MV-4-11 (cell line): ENCODE measurements around the gene BMAL2.

Source experiments
- DNase-seq: peaks from one replicate; lab custom pipeline; 2025; lab: John Stamatoyannopoulos, UW

The BMAL2 gene

DNA sequence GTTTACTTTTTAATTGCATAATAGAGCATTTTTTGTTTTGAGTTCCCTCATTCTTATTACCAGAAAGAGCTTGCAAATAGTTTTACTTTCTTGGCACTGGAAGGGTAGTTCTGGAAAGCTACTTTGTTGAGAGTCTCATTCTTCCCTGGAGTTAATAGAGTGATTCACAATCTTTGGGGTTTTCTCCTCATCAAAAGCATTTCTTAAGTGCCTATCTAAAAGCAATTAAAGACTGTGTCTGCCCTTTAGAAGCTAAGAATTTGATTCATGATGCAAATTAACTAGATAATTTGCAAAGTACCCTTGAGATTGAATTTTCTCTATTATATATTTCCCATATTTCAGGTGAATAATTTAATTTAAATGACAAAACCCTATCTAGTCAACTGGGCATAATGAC is 8.1 kb upstream of the BMAL2 start:
- DNase-seq = no peak

DNA sequence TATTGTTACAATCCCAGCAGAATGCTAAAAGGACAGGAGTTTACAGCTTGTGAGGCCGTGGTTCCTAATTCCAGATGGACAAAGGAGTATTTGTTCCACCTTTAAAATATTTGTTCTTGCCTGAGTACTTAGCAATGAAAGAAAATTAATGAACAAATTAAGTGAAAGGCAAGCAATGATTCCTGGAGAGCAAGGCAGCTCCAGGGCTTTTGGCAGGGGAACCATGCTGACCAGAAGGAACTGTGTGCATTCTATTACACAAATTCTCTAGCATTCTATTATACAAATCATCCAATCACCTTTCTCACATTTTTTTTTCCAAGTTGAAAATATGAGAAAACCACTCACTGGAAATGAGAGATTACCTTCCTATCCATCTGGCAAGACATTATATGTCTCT is 1.8 kb upstream of the BMAL2 start:
- DNase-seq = no peak

GRCh38 chr12:27331291-27331926 is 1.2 kb upstream of the BMAL2 start:
- DNase-seq = peak; percentile 96

DNA sequence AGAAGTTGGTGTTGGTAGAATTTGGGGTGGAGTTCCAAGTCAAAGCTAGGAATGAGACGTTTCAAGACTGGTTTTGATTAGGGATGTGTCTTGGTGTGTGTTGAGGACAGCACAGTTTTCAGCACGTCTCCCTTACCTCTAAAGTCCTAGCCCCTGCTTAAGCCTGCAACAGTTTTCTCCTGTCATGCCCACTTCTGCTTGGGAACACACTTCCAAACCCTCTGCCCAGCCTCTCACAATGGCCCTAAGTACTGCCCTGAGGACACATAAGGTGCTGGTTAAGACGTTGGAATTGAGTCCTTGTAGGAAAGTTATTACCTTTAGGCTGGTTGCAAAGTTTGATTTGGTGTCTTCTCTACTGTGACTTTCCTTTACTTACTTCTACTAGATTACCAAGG is 710 bp upstream of the BMAL2 start:
- no peak for DNase-seq

GRCh38 chr12:27332407-27332713 is 276 bp upstream of the BMAL2 start:
- no peak for DNase-seq

DNA sequence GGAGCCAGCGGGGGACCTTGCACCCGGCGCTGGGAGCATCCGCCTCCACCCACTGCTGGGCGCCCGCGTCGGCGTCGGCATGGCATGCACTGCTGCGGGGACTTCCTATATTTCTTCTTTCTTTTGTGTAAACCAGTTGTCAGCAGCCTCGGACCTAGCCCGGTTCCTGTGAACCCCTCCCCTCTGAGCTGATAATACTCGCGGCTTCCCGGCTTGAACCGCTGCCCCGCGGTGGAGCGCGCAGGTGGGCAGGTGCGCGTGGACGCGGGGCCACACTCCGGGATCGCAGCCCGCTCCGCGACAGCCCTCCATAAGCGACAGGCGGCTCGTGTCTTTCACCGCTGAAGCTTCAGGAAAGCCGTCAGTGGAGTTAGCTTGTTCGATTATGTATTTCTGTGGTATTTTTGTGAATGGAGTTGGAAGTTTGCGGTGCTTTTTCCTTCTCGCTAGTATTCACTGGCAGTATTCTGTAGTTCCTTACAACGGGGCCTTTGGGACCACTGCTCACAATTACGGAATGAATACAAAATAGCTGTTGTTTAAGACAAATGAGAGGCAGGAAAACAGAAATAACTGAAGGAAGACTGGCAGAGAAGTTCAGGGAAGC is 870 bp downstream of the BMAL2 start:
- peak; percentile 29 for DNase-seq

DNA sequence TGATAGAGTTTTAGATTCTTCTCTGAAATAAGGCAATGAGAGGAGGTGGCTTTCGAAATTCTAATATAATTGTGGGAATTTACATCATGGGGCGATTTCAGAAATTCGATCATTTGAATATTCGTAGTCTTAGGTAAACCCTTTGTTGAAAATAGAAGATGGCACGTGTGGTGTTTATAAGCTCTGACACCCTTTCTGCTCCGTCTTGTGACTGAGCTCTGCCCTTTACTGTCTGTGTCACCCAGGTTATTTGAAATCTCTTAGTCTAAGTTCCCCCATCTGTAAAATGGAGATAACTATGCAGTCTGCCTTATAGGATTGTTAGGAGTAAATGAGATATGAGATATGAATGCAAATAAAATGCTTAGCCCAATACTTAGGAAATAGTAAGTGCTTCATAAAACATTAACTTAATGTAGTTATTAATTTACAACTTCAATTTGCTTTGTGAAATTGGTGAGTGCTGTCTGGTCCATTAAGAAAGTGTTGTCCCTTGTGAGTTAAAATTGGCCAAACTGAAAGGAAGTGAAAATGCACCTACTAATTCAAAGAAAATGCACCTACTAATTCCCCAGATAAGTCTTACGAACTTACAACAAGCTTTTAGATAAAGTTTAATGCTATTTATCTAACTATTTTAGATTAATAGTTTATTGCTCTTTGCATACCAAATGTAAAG is 1.5 kb downstream of the BMAL2 start:
- no peak for DNase-seq

- no peak for DNase-seq
Observed at GRCh38 chr12:27334721-27335082, 2.1 kb downstream of the BMAL2 start.

GRCh38 chr12:27335364-27336281 is 3.0 kb downstream of the BMAL2 start:
- DNase-seq = no peak

GRCh38 chr12:27336282-27336653 is 3.6 kb downstream of the BMAL2 start:
- no peak for DNase-seq

DNA sequence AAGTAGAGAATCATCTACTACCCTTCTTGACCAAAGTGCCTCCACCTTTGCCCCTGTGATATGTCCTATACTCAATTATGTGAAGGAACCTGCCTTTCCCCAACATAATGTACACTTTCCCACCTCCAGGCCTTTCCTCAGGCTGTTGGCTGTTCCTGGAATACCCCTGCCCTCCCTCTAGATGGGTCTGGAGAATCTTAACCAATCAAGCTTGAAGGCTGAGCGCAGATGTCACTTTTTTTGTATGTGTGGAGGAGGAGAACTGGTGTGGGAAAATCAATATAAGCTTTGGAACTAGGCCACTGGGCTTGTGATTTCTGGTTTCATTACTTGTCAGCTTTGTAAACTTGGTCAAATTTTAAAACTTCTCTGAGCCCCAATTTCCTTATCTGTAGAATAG is 4.7 kb downstream of the BMAL2 start:
- no peak for DNase-seq

DNA sequence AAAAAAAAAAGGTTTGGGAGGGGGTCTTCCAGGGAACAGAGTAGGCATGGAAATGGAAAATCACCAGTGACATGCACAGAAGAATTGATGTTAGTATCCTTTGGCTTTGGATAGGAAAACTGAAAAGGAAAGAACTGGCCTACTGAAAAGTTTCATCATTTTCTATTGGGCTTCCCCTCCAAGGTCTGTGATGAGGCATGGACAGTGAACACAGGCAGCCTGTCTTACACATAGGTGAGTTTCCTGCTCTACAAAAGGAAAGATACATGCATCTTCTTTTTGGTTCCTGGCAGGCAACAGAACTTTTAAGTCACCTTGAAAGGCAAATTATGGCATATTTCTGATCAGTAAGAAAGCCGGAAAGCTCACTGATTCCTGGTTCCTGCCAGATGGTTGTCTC is 5.8 kb downstream of the BMAL2 start:
- DNase-seq = no peak

DNA sequence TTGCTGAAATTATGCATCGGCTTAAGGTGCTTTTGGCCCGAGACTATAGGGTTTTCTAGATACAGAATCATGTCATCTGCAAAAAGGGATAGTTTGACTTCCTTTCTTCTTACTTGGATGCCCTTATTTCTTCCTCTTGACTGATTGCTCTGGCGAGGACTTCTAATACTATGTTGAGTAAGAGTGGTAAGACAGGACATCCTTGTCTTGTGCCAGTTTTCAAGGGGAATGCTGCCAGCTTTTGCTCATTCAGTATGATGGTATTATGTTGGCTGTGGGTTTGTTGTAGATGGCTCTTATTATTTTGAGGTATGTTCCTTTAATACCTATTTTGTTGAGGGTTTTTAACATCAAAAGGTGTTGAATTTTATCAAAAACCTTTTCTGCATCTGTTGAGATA is 8.3 kb downstream of the BMAL2 start:
- DNase-seq = no peak

- DNase-seq = no peak
Observed at GRCh38 chr12:27342536-27342935, 9.9 kb downstream of the BMAL2 start.

DNA sequence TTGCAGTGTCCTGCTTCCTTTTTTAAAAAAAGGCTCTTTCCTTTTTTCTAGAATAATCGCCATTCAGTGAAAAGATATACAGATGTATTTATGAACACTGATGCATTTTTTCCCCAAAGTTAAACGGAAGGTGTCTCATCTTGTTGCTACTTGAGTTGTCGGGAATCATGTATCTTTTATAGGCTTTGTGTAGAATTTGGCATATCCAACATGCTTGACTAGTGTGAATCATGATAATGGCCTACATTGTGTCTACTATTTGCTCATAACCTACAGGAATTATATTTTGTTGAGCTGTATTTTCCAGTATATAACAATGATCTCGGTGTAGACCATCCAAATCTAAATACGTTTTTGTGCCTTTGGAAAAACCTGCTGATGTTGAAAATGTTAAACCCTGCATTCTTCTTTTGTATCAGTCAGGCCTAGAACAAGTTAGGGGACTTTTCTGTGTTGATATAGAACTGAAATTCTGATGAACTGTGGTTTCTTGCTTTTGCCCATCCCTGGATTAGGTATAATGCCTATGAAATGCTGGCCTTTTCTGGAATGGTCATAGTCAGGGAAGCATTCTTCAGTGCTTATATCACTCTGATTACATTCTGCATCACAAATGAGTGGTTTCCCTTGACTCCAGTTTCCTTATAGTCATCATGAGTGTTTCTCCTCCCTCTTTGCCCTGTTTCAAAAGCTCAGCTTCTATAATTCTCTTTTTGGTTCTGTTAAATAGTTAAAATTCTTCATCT is 10.8 kb downstream of the BMAL2 start:
- no peak for DNase-seq

GRCh38 chr12:27344246-27344645 is 11.6 kb downstream of the BMAL2 start:
- no peak for DNase-seq

GRCh38 chr12:27344760-27345159 is 12.1 kb downstream of the BMAL2 start:
- DNase-seq = no peak

DNA sequence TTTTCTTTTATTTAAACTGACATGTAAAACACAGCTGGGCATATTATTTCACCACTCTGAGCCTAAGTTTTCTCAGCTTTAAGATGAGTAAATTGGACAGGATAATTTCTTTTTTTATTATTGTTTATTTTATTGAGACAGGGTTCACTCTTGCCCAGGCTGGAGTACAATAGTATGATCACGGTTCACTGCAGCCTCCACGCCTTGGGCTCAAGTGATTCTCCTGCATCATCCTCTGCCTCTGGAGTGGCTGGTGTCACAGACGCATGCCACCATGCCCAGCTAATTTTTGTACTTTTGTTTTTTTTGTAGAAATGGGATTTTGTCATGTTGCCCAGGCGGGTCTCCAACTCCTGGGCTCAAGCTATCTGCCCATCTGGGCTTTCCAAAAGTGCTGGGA is 12.7 kb downstream of the BMAL2 start:
- DNase-seq = no peak

DNA sequence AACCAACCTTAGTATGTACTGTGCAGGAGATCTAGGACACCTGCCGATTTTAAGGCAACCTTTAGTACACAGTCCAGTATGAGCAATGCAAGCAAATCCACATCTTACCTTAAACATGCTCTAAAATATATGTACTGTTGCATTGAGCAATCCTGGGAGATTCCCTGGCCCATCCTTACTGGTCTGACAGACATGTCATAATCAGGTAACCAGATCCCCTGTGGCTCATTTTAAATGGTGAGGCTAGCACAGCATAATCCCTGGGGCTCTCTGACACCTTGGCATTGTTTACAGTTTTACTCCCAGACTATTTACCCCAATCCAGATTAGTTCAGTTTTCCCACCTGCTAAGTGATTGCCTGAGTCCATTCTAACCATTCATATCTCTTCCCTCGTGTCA is 15.1 kb downstream of the BMAL2 start:
- no peak for DNase-seq

GRCh38 chr12:27351476-27351875 is 18.8 kb downstream of the BMAL2 start:
- no peak for DNase-seq

DNA sequence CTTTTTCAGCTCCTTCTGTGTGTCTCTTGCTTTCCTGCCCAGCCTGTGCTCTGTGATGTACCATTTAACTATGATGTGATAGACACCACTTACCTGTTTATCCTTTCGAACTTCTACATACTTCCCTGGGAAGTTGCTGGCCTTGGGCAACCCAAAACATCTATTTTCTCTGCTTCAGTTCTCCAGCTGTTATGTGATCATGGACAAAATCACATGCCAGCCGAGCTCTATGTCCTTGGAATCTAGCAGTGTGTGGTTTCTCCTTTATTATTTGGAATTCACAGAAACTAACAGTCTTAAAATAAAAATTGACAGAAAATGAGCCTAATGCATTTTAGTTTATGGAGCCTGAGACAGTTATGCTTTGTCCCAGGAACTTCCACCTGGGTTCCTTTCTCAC is 22.9 kb downstream of the BMAL2 start:
- DNase-seq = no peak

DNA sequence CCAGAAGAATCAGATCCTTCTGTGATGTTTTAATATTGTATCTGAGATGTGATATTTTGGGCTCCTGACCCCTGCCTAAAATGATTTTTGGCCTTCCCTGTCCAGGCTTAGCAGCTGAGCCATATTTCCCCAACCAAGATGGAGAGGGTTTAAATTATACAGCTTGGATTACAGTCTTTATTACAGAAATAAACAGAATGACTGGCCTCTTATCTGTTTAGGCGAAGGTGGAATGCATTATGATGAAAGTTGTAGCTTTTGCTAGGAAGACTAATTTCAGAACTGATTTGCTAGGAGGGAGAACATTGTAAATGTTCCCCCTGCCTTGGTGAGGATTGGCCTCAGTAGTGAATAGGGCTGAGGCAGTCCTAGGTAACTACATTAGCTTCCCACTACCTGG is 23.3 kb downstream of the BMAL2 start:
- no peak for DNase-seq
